ENCODE data around the gene TRAF7.

GRCh38 chr16:2167068-2167638, 11.6 kb downstream of the TRAF7 start:
- TF ChIP-seq CTCF (IDR thresholded peaks at IDR 0.05) = no peak
- no peak for TF ChIP-seq POLR2A (IDR thresholded peaks at IDR 0.05)

Data from Peyer's patch (tissue), 4 donors.